PC-9 (cell line): ENCODE data around the gene COA5. TPM values are rescaled to one million over a fixed set of nuclear protein-coding genes. Genes with fewer than 3 reads are reported as not detected.

ENCODE experiments used
- BruUV-seq: library from RNA; stranded (reverse); fragments of 400-500 nt; replicated peaks from 2 replicates; lab custom pipeline; 2021; lab: Mats Ljungman, UMichigan
- CTCF ChIA-PET: fragments of 300-600 bp; sonication (Branson Sonifier 250); formaldehyde crosslinking; loops from one replicate; lab custom pipeline; 2022; ENCODE audit warnings: antibody characterized with exemption; lab: Charles Lee
- POLR2A ChIA-PET: fragments of 300-600 bp; sonication (Branson Sonifier 250); formaldehyde crosslinking; loops from one replicate; lab custom pipeline; 2022; ENCODE audit warnings: antibody characterized with exemption; ENCODE audit not compliant: unreplicated experiment; lab: Charles Lee
- DNase-seq, 2 experiments: peaks; one replicate each; pipeline versions ENCODE4 v3.0.0 to v3.0.0-alpha.2; 2015 to 2022; ENCODE audit warnings: mixed read lengths in 1 of 2
- H2AFZ ChIP-seq: fragments of 200-600 bp; sonication (generic); 2 replicates; pipeline ENCODE4 v1.8.1; 2017; ENCODE audit warnings: antibody characterized with exemption
- H3F3A ChIP-seq: fragments of 200-600 bp; sonication (generic); 2 replicates; pipeline ENCODE4 v1.8.1; 2017; ENCODE audit warnings: antibody characterized with exemption, mild to moderate bottlenecking, low read depth; ENCODE audit not compliant: insufficient read depth
- H3K27ac ChIP-seq: fragments of 200-600 bp; sonication (generic); 2 replicates; pipeline ENCODE4 v1.6.1; 2016; ENCODE audit warnings: mixed run types
- H3K27me3 ChIP-seq: fragments of 200-600 bp; sonication (generic); 2 replicates; pipeline ENCODE4 v1.6.1; 2016; ENCODE audit warnings: low read depth, mixed run types; ENCODE audit not compliant: insufficient read depth
- H3K36me3 ChIP-seq: fragments of 200-600 bp; sonication (generic); 2 replicates; pipeline ENCODE4 v1.6.1; 2016; ENCODE audit warnings: low read depth, mixed run types
- H3K4me1 ChIP-seq: fragments of 200-600 bp; sonication (generic); replicated peaks from 2 replicates; pipeline ENCODE4 v1.6.1; 2016; ENCODE audit warnings: mixed run types; ENCODE audit not compliant: insufficient read depth
- H3K4me2 ChIP-seq: fragments of 200-600 bp; sonication (generic); 2 replicates; pipeline ENCODE4 v1.6.1; 2017; ENCODE audit warnings: mixed run types
- H3K4me3 ChIP-seq: fragments of 200-600 bp; sonication (generic); 2 replicates; pipeline ENCODE4 v1.6.1; 2016; ENCODE audit warnings: mixed run types
- H3K79me2 ChIP-seq: fragments of 200-600 bp; sonication (generic); 2 replicates; pipeline ENCODE4 v1.6.1; 2017; ENCODE audit warnings: low read depth, mixed run types
- H3K9me2 ChIP-seq: fragments of 200-600 bp; sonication (generic); 2 replicates; pipeline ENCODE4 v1.8.1; 2017; ENCODE audit warnings: mild to moderate bottlenecking; ENCODE audit not compliant: insufficient read depth
- H3K9me3 ChIP-seq: fragments of 200-600 bp; sonication (generic); 2 replicates; pipeline ENCODE4 v1.8.1; 2016; ENCODE audit warnings: low read depth; ENCODE audit not compliant: insufficient read depth
- H4K20me1 ChIP-seq: fragments of 200-600 bp; sonication (generic); 2 replicates; pipeline ENCODE4 v1.8.1; 2017; ENCODE audit not compliant: insufficient read depth
- EZH2 ChIP-seq: fragments of 200-600 bp; sonication (generic); IDR thresholded peaks from 2 replicates; pipeline ENCODE4 v1.8.0; 2017; ENCODE audit warnings: antibody characterized with exemption, low read depth
- intact Hi-C: fragments of 100-400 bp; cut with micrococcal nuclease; formaldehyde crosslinking; loops from one replicate; pipeline ENCODE4 v1.10.0; 2022; ENCODE audit not compliant: unreplicated experiment
- total RNA-seq: library from RNA; stranded (reverse); gene quantifications from 2 replicates; pipeline ENCODE4 v1.2.3, GENCODE V29; 2021
- TF ChIP-seq, protein P1 (sequence below): fragments of 200-600 bp; sonication (generic); conservative IDR thresholded peaks from 2 replicates; pipeline ENCODE4 v1.6.1; 2017; ENCODE audit warnings: mixed run types, antibody characterized with exemption, mild to moderate bottlenecking, moderate library complexity

Gene COA5
- total RNA-seq, 1 experiment from 2014 or later, result 43.6 TPM

DNA sequence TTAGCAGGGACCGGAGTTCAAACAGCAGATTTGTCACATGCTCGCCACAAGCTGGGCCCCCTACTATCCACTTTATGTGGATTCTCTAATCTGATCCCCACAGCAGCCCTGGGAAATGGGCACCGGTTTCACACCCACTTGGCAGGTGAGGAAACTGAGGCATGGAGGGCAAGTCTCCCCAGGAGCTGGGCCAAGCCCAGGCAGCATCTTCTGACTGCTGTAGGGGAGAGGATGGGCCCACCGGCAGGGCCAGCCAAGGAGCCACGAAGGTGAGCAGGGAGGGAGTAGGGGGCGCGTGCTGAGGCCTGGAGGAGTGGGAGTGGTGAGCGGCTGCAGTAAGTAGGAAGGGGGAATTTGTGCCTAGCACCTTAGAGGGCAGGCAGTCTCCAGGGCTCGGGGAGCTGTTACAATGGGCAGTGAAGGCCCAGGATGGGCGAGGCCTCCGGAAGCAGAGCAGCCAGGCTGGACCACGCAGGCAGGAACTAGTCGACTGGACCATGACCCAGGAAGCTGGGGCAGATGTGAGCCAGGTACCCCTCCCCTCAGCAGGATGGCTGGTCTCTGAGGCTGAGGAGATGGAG lies 37.1 kb downstream of the COA5 start:
- no peak overlapping the region for H3K27ac ChIP-seq
- no peaks in the 10 kb centered on the region for H3K4me1 ChIP-seq
- no peaks in the 10 kb centered on the region for H3K9me3 ChIP-seq
- TF ChIP-seq EZH2, result no peak
- TF ChIP-seq, protein P1, sequence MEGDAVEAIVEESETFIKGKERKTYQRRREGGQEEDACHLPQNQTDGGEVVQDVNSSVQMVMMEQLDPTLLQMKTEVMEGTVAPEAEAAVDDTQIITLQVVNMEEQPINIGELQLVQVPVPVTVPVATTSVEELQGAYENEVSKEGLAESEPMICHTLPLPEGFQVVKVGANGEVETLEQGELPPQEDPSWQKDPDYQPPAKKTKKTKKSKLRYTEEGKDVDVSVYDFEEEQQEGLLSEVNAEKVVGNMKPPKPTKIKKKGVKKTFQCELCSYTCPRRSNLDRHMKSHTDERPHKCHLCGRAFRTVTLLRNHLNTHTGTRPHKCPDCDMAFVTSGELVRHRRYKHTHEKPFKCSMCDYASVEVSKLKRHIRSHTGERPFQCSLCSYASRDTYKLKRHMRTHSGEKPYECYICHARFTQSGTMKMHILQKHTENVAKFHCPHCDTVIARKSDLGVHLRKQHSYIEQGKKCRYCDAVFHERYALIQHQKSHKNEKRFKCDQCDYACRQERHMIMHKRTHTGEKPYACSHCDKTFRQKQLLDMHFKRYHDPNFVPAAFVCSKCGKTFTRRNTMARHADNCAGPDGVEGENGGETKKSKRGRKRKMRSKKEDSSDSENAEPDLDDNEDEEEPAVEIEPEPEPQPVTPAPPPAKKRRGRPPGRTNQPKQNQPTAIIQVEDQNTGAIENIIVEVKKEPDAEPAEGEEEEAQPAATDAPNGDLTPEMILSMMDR, result no peak
- no peaks in the 10 kb centered on the region for H3K27me3 ChIP-seq
- ChIA-PET CTCF (no interaction called here), POLR2A (no interaction called here)
- intact Hi-C loops, result no loop called here
- no peaks in the 10 kb centered on the region for H3K36me3 ChIP-seq
- H3K9me2 ChIP-seq, result no peaks in the 10 kb centered on the region
- DNase-seq, result no peak
- H3K4me2 ChIP-seq, result no peak overlapping the region
- H3K79me2 ChIP-seq, result no peaks in the 10 kb centered on the region
- H3K4me3 ChIP-seq, result no peak overlapping the region
- BruUV-seq, result no TSS peak
- H2AFZ ChIP-seq, result no peak overlapping the region
- no peaks in the 10 kb centered on the region for H4K20me1 ChIP-seq
- no peaks in the 10 kb centered on the region for H3F3A ChIP-seq

DNA sequence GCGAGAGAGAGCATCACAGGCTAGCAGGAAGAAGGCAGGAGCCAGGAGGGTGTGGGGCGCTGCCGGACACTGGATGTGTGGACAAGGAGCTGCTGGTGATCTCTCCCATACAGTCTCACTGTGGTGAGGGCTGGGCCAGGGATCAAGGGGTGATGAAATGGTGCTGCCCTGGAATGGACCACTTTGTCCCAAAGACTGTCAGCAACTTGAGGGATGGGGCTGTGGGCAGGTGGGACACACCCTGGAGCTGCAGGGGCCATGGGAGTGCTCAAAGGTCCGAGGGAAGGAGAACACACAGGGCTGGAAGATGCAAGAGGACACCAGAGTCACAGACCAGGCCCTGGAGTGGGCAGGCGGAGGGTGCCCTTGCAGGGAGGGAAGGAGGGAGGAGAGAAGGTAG lies 38.0 kb downstream of the COA5 start:
- no TSS peak for BruUV-seq
- Histone ChIP-seq H2AFZ (no peak overlapping the region), H3K9me3 (no peaks in the 10 kb centered on the region), H3K27me3 (no peaks in the 10 kb centered on the region), H3K4me3 (no peak overlapping the region), H3F3A (no peaks in the 10 kb centered on the region), H3K27ac (no peak overlapping the region), H3K4me1 (no peaks in the 10 kb centered on the region), H3K4me2 (no peak overlapping the region), H3K79me2 (no peaks in the 10 kb centered on the region), H3K9me2 (no peaks in the 10 kb centered on the region), H3K36me3 (no peaks in the 10 kb centered on the region), H4K20me1 (no peaks in the 10 kb centered on the region)
- ChIA-PET CTCF (no interaction called here), POLR2A (no interaction called here)
- TF ChIP-seq EZH2, result no peak
- TF ChIP-seq, protein P1, result no peak
- intact Hi-C loops, result no loop called here
- no peak for DNase-seq

DNA sequence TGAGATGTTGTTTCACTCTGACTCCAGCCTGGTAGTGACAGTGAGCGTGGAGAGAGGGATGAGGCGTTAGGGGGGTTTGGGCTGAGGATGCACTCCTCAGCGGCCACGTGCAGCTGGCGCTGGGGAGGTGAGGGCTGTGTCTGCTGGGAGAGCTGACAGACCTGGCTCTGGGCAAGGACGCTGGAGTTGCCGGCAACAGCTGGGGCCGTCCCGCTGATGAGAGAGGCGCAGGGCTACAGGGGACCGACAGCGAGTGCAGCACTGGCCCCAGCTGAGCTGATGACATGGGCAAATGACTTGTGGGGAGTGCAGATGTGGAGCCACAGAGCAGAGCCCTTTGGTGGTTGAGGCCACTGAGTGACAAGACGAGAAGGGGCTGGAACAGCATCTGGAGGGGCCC lies 38.4 kb downstream of the COA5 start:
- no peak for TF ChIP-seq EZH2
- TF ChIP-seq, protein P1, result no peak

More for the DNA sequence above, 38.4 kb downstream of the COA5 start:
- POLR2A ChIA-PET, result no interaction called here
- BruUV-seq, result no TSS peak
- H3K9me2 ChIP-seq, result no peaks in the 10 kb centered on the region
- no peaks in the 10 kb centered on the region for H3K79me2 ChIP-seq
- intact Hi-C loops, result loop anchor here (2.0 to 10.0 kb wide), 2 partner anchors 125 to 157 kb away; partner anchors contain the start of gene INPP4A
- no peaks in the 10 kb centered on the region for H3K36me3 ChIP-seq
- no peak overlapping the region for H2AFZ ChIP-seq
- H3K4me1 ChIP-seq, result no peaks in the 10 kb centered on the region
- H3F3A ChIP-seq, result no peaks in the 10 kb centered on the region
- no peaks in the 10 kb centered on the region for H3K9me3 ChIP-seq
- H3K4me3 ChIP-seq, result no peak overlapping the region
- no peak overlapping the region for H3K27ac ChIP-seq
- H4K20me1 ChIP-seq, result no peaks in the 10 kb centered on the region
- CTCF ChIA-PET, result no interaction called here
- DNase-seq, result no peak
- no peak overlapping the region for H3K4me2 ChIP-seq
- H3K27me3 ChIP-seq, result no peaks in the 10 kb centered on the region
